GM18499 (cell line): ENCODE data around the gene XYLT1.

Source experiments
- ATAC-seq: cut with Tn5 transposase; IDR thresholded peaks from one replicate; pipeline ENCODE4 v1.9.1; 2021; ENCODE audit warnings: moderate number of reproducible peaks; ENCODE audit not compliant: insufficient read depth, unreplicated experiment

The XYLT1 gene

GRCh38 chr16:17245776-17246175 lies 225.0 kb downstream of the XYLT1 start:
- no peak for ATAC-seq

GRCh38 chr16:17244872-17245551 lies 225.7 kb downstream of the XYLT1 start:
- ATAC-seq: no peak

- ATAC-seq: no peak
Measured at GRCh38 chr16:17241264-17241835, 229.4 kb downstream of the XYLT1 start.

GRCh38 chr16:17238285-17239028 lies 232.3 kb downstream of the XYLT1 start:
- ATAC-seq: no peak

- no peak for ATAC-seq
Measured at GRCh38 chr16:17237350-17237944, 233.3 kb downstream of the XYLT1 start.

- ATAC-seq: no peak
Measured at GRCh38 chr16:17235147-17235815, 235.5 kb downstream of the XYLT1 start.

- no peak for ATAC-seq
Measured at GRCh38 chr16:17233318-17234002, 237.3 kb downstream of the XYLT1 start.

- ATAC-seq: no peak
Measured at GRCh38 chr16:17232487-17232886, 238.3 kb downstream of the XYLT1 start.

GRCh38 chr16:17231972-17232371 lies 238.8 kb downstream of the XYLT1 start:
- ATAC-seq: no peak

GRCh38 chr16:17230932-17231581 lies 239.7 kb downstream of the XYLT1 start:
- no peak for ATAC-seq

- no peak for ATAC-seq
Measured at GRCh38 chr16:17229766-17230165, 241.0 kb downstream of the XYLT1 start.

- no peak for ATAC-seq
Measured at GRCh38 chr16:17229131-17229530, 241.6 kb downstream of the XYLT1 start.

- no peak for ATAC-seq
Measured at GRCh38 chr16:17228708-17229055, 242.1 kb downstream of the XYLT1 start.

GRCh38 chr16:17228048-17228707 lies 242.6 kb downstream of the XYLT1 start:
- no peak for ATAC-seq

GRCh38 chr16:17227278-17227677 lies 243.5 kb downstream of the XYLT1 start:
- ATAC-seq: no peak

GRCh38 chr16:17225541-17225940 lies 245.2 kb downstream of the XYLT1 start:
- no peak for ATAC-seq

GRCh38 chr16:17224879-17225281 lies 245.9 kb downstream of the XYLT1 start:
- ATAC-seq: no peak

- ATAC-seq: no peak
Measured at GRCh38 chr16:17224350-17224749, 246.4 kb downstream of the XYLT1 start.

GRCh38 chr16:17223576-17223975 lies 247.2 kb downstream of the XYLT1 start:
- no peak for ATAC-seq
